Astrocyte of the spinal cord (primary cell): ENCODE measurements around the gene STAG1.

Source experiments
- DNase-seq: peaks from one replicate; pipeline ENCODE4 v3.0.0; 2011; ENCODE audit warnings: low read depth, low spot score
- H3K4me3 ChIP-seq: 2 replicates; pipeline ENCODE4 v1.5.1; 2011; ENCODE audit warnings: low read depth, mild to moderate bottlenecking, low read length, moderate library complexity
- in situ Hi-C: cut with HindIII; loops from 2 replicates; pipeline ENCODE4 v1.10.0; 2017; ENCODE audit warnings: low sequenced_read_pairs
- TF ChIP-seq, protein P1 (sequence below): IDR thresholded peaks from 2 replicates; pipeline ENCODE4 v1.5.1; 2012; ENCODE audit warnings: low read depth, mild to moderate bottlenecking, low read length, inconsistent platforms

Gene STAG1

DNA sequence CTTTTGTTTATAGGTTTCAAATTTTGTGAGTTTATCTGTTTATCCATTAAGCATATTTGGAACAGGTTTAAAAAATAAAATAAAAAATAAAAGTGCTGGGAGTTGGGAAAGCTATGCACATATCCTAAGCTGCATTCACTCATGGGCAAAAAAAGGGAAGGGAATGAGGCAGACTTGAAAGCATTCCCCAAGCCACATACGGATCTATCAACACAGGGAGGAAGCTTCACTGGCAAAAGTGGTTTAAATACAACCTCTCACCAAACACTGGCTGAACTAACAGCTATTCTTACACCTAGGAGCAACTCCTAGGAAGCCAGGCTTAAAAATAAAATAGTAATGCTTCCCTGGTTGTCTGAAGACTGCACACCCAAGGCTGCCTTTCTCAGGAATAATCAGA lies 400.8 kb downstream of the STAG1 start:
- DNase-seq: peak; percentile 19
- in situ Hi-C loops: no loop called here
- TF ChIP-seq, protein P1, sequence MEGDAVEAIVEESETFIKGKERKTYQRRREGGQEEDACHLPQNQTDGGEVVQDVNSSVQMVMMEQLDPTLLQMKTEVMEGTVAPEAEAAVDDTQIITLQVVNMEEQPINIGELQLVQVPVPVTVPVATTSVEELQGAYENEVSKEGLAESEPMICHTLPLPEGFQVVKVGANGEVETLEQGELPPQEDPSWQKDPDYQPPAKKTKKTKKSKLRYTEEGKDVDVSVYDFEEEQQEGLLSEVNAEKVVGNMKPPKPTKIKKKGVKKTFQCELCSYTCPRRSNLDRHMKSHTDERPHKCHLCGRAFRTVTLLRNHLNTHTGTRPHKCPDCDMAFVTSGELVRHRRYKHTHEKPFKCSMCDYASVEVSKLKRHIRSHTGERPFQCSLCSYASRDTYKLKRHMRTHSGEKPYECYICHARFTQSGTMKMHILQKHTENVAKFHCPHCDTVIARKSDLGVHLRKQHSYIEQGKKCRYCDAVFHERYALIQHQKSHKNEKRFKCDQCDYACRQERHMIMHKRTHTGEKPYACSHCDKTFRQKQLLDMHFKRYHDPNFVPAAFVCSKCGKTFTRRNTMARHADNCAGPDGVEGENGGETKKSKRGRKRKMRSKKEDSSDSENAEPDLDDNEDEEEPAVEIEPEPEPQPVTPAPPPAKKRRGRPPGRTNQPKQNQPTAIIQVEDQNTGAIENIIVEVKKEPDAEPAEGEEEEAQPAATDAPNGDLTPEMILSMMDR: no peak
- no peak overlapping the region for H3K4me3 ChIP-seq

DNA sequence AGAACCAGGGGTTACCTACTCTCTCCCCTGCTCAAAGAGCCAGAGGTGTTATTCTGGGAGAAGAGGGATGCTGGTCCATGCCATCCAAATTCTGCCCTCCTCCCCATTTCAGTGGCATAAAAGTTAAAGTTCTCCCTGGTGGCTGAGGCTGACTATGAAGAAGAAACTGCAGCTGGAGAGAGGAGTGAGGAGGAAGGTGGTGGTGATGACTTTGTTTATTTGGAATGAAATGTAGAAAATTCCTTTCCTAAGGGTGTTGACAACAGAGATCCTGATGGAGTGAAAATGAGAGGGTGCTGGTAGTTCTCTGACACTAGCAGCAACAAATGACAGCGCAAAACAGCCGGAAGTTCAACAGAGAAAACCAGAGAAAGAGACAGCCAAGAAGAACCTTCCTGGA lies 401.6 kb downstream of the STAG1 start:
- TF ChIP-seq, protein P1: no peak
- DNase-seq: peak; percentile 30
- in situ Hi-C loops: no loop called here
- no peak overlapping the region for H3K4me3 ChIP-seq

DNA sequence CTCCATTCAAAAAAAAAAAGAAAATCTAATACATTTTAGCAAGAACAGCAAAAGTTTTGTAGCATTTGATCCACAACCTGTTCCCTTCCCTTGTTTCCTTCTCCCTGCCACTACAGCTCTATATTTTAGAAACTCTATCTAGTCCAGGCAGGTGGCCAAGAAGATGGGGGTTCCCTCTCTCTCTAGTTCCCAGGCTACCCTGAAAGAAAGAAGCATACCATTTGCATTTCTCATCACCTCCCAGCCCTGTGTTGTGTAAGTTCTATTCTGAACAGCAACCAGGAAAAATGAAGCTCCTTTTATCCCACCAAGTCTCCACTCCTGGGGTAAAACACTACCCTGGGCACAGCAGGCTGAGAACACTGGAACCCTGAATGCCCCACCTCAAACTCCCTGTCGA lies 402.0 kb downstream of the STAG1 start:
- in situ Hi-C loops: no loop called here
- H3K4me3 ChIP-seq: no peak overlapping the region
- TF ChIP-seq, protein P1: no peak
- DNase-seq: peak; percentile 92

DNA sequence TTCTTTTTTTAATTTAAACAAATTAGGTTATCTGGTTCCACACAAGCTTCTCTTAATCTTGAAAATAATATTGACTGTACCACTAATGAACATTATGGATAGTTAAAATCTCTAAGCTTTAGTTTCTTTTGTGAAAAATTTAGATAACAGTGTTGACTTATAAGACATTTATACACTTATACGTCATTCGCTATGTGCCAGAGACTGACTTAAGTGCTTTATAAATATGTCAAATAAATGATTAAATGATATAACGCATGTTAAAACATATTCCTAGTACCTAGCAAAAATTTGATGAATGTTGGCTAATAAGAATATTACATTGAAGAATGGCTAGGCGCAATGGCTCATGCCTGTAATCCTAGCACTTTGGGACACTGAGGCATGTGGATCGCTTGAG lies 405.7 kb downstream of the STAG1 start:
- TF ChIP-seq, protein P1: no peak
- DNase-seq: no peak
- no peak overlapping the region for H3K4me3 ChIP-seq
- in situ Hi-C loops: no loop called here

DNA sequence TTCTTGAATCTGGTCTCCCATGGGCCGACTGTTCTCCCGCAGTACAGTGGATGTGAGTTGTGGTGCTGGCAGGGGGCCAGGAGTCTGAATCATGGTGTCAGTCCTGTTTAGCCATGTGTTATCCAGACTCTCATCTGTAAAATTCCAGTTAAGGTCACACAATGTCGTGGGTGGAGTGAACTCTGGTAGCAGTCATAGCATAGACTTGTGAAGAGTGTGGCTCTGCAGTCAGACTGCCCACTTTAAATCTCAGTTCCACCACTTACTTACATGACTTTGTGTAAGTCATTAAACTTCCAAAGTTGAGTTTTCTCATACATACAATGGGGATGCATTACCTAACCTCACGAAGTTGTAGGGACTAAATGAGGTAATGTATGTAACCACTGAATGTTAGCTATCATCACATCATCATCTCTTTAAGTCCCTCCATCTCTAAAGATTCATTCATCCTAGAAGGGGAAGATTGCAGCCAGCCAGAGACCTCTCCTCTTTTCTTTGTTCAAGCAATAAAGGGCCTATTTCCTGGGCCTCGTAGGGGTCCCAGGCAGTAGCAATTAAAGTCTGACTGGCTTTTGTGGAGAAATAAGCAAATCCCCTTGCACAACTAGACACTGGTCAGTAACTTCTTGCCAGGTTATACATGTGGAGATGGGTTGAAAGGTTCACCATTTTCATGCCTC lies 408.2 kb downstream of the STAG1 start:
- DNase-seq: peak; percentile 92
- no peak overlapping the region for H3K4me3 ChIP-seq
- in situ Hi-C loops: no loop called here
- TF ChIP-seq, protein P1: no peak

DNA sequence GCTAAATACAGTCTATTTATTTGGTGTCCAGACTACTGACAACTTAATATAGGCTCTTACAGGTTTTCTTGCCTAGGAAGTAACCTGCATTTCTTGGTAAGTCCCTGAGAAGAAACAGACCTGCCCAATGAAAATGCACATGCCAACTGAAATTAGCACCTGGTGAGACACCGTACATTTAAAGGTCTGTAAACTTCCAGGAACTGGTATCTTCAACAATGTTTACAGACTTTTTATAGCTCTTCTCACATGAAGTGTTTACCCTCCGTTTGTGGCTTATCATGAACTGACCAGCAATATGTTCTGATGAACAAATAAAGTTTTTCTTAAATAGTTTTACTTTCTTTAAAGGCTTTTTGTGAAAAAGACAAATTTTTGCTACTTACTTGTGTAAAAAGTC lies 408.7 kb downstream of the STAG1 start:
- TF ChIP-seq, protein P1: no peak
- H3K4me3 ChIP-seq: no peak overlapping the region
- DNase-seq: no peak
- in situ Hi-C loops: no loop called here
